Inflammatory macrophage treated with lipopolysaccharide for 4 hours (primary cell): ENCODE data around the gene SLCO1B1.
"Not testable (repeated sequence)": the region's sequence is repeated elsewhere in the genome, so short reads cannot be mapped to it uniquely, and the experiment has no call there.

Source experiments
- DNase-seq: peaks from one replicate; pipeline ENCODE4 v3.0.0-alpha.2; 2020

SLCO1B1 gene

GRCh38 chr12:21130998-21131397 is at the start of gene SLCO1B1:
TSS of gene SLCO1B1 (plus strand) at chr12:21131194. CDS start at chr12:21141575, 10,381 bp downstream.
- DNase-seq = no peak

GRCh38 chr12:21084753-21085152 is 46.2 kb upstream of the SLCO1B1 start:
- not testable (repeated sequence) for DNase-seq

GRCh38 chr12:21111732-21112131 is 19.3 kb upstream of the SLCO1B1 start:
- no peak for DNase-seq

GRCh38 chr12:21113266-21113665 is 17.7 kb upstream of the SLCO1B1 start:
- DNase-seq = no peak

GRCh38 chr12:21117995-21118394 is 13.0 kb upstream of the SLCO1B1 start:
- DNase-seq = no peak

- DNase-seq = no peak
These were observed 12.2 kb upstream of the SLCO1B1 start for GRCh38 chr12:21118760-21119159.

GRCh38 chr12:21129351-21129750 is 1.6 kb upstream of the SLCO1B1 start:
- DNase-seq = no peak

- no peak for DNase-seq
These were observed 1.1 kb upstream of the SLCO1B1 start for GRCh38 chr12:21129906-21130305.

- not testable (repeated sequence) for DNase-seq
These were observed 6.5 kb downstream of the SLCO1B1 start for GRCh38 chr12:21137318-21137999.

GRCh38 chr12:21138016-21138415 is 7.0 kb downstream of the SLCO1B1 start:
- no peak for DNase-seq

- DNase-seq = no peak
These were observed 13.3 kb downstream of the SLCO1B1 start for GRCh38 chr12:21144309-21144708.

- DNase-seq = not testable (repeated sequence)
These were observed 18.9 kb downstream of the SLCO1B1 start for GRCh38 chr12:21149861-21150260.

- DNase-seq = no peak
These were observed 20.2 kb downstream of the SLCO1B1 start for GRCh38 chr12:21151184-21151583.

- DNase-seq = no peak
These were observed 24.7 kb downstream of the SLCO1B1 start for GRCh38 chr12:21155522-21156351.

GRCh38 chr12:21165048-21165447 is 34.1 kb downstream of the SLCO1B1 start:
- no peak for DNase-seq

- peak; percentile 15 for DNase-seq
These were observed 39.0 kb downstream of the SLCO1B1 start for GRCh38 chr12:21169878-21170472.

GRCh38 chr12:21172079-21172478 is 41.1 kb downstream of the SLCO1B1 start:
- no peak for DNase-seq

- DNase-seq = no peak
These were observed 52.8 kb downstream of the SLCO1B1 start for GRCh38 chr12:21183721-21184275.

GRCh38 chr12:21190016-21190415 is 59.0 kb downstream of the SLCO1B1 start:
- DNase-seq = no peak

GRCh38 chr12:21214433-21214832 is 83.4 kb downstream of the SLCO1B1 start:
- not testable (repeated sequence) for DNase-seq

GRCh38 chr12:21219206-21219605 is 88.2 kb downstream of the SLCO1B1 start:
- DNase-seq = no peak

- DNase-seq = no peak
These were observed 89.3 kb downstream of the SLCO1B1 start for GRCh38 chr12:21220266-21220665.

- DNase-seq = no peak
These were observed 90.1 kb downstream of the SLCO1B1 start for GRCh38 chr12:21221072-21221471.
